IPS-NIHi7 (cell line): ENCODE measurements around the gene FLNA.

ENCODE experiments used
- DNase-seq: peaks from one replicate; pipeline ENCODE4 v3.0.0; 2012; ENCODE audit warnings: mixed read lengths; ENCODE audit errors: extremely low spot score

Gene FLNA

DNA sequence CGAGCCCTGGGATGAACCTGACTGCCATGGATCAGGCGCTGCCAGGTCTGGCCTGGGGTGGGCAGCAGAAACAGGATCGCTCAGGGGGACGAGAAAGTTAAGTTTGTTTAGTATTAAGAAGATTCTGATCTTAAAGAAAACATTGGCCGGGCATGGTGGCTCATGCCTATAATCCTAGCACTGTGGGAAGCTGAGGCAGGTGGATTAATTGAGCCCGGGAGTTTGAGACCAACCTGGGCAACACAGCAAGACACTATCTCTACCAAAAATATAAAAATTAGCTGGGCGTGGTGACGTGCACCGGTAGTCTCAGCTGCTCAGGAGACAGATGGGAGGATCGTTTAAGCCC lies 696 bp upstream of the FLNA start:
- DNase-seq = no peak

DNA sequence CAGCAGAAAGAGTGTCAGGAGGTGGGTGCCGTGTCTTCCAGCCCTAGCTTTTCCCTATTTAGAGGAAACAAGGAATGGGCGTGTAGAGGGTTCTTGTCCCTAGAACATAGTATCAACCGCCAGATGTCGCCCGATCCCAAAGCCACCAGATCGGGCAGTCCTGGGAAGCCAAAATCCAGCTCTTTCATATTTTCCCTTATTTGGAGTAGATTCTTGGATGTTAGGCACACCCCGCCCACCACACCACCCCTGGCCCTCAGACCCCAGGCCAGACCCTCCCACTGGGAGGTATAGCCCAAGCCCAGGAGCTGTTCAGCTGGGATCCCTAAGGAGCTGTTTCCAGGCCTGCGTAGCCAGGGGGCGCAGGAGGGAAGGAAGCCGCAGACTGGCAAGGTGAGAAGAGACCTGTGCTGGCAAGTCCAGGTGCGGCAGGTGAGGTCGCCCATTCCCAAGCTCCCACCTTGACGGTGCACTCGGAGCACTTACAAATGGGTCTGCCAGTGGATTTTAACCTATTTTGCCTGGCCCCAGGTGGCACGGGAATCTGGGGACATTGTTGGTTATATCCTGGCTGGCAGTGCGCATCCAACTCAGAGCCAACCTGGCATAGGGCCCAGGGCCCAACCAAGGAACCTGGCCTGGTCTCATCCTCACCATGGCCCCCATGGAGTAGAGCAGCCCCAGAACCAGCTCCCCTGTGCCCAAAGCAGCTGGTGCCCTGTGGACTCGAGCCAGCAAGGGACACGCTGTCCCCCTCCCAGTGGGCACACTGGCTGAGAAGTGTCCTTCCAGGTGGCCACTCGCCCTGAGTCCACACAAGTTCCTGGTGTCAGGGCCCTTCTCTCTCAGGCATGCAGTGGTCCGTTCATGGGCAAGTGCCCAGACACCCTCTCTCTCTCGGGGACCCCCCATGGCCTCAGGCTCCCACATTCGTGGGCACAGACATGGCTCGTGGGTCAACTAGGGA lies 811 bp downstream of the FLNA start:
- peak; percentile 55 for DNase-seq

DNA sequence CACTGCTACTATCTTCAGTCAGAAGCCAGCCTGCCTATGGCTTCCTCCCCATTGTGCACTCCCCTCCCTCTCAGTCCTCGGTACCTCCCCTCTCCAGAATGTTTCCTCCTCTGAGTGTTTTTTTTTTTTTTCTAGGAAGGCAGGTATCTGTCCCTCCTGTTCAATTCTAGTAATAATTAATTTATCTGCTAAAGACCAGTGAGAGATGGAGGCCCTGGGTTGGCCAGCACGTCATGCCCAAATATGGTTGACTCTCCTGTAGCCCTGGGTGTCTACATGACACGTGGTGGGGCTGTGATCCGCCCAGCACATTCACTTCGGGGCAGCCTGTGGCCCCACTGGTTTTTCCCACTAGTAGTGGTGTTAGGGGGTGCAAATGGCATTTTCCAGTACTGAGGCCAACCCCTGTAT lies 1.8 kb downstream of the FLNA start:
- no peak for DNase-seq

DNA sequence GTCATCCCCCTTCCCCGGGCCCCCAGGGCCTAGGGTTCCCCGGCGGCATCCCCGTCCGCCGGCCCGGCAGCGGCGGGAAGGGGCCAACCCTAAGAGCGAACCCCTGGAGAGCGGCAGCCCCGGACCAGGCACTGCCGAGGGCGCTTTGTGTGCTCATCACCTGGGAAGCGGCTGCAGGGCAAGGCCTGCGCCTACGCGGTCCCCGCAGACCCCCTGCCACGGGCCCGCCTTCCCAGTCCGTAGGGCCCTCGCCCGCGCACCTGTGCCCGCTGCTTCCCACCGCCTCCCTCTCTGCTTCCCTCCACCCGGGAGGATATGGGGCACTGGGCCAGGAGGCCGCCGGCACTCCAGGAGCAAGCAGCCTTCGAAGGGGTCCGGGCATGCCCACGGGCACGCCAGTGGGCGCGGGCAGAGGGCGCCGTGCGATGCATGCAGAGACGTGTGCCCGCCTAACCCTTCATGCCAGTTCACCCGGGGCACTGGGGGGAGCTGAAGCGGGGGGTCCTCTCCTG lies 2.6 kb downstream of the FLNA start:
- no peak for DNase-seq

DNA sequence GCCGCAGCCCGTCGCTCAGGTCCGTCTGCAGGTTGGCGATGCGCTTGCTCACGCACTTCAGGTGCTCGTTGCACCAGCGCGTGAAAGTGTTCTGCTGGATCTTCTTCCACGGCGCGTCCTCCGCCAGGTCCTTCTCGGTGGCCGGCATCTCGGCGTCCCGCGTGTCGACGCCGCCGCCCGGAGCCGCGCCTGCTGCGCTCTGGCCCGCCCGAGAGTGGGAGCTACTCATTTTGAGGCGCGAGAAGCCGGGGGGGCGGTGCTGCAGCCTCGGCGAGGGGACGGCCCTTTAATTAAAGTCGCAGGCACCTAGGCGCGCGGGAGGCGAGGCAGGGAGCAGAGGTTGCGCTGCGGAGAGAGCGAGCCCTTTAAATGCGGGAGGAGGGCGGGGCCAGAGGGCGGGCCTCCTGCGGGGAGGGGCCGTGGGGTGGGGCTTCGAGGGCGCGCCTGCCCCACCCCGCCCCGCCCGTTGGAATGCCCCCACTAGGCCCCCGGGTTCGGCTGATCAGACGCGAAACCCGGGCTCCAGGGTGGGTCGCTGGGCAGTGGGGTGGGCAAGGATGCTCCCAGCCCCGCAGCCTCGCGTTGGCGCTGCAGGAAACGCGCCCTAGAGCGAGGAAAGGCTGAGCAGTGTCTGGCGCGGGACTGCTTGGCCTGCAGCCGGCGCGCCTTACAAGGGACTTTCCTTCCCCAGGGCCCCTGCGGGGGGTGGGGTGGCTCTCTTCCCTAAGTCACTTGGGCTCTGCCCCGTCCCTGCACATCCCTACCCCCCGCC lies 3.2 kb downstream of the FLNA start:
- DNase-seq = peak; percentile 43

DNA sequence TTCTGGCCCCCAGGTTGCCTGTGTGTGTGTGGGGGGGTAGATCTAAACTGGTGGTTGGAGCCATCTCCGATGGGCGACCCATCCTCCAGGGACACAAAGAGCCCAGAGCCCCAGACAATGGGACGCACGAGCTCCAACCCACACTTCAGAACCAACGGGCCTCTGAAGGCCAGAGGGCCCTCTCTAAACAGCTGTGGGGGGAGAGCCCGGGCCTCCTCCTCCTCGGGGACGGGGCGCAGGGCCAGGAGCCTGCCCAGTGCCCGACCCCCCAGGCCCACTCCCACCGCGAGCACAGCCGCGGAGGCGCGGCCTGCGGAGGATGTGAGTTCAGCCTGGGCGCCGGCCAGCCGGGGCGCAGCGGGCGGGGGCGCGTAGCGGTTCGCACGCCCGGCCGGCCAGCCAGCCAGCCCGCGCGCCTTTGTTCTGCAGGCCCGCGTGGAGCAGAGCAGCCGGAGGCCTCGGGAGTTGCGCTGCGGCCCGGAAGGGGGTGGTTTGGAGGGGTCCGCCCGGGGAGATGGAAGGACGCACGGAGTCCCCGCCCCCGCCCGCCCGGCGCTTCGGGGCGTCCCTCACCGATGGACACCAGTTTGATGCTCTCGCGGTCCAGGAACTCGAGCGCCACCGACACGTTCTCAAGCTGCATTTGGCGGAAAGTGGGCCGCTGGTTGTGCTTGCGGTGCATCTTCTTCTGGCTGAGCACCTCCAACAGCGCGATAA lies 4.0 kb downstream of the FLNA start:
- DNase-seq = no peak

DNA sequence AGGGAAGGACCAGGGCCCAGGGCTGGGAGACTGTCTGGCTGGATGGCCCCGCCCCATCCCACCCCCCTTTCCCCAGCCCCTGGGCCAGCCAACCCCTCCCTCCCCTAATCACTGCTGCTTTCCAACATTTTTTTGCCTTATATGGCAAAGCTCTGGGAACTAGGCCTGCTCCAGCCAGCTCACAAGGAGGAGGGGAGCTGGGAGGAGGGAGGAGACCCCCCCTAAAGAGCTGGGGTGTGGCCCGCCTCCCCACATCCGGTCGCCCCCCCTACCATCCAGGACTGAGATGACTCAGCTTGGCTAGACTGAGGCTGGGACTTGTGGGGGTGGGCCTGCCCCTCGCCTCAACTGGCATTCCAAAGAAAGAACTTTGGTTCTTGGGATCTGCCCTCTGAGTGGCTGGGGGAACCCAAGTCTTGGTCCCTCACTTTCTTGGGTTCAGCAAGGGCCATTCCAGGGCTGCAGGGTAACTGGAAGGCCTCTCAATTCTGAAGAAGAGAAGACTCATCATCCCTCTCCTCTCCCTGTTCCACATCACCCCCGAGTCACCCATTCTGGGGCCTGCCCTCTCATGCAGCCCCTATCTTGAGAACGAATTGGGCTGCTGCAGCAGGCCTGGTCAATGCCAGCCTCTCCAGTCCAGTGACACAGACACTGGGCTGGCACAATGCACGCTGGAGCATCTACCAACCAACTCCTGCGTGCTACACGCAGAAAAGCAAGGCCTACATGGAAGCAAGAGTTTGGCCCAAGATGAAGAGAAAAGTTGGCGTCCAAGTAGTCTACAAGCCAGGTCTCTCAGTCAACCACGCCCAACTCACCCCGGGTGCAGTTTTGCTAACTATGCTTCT lies 4.8 kb downstream of the FLNA start:
- peak; percentile 59 for DNase-seq

DNA sequence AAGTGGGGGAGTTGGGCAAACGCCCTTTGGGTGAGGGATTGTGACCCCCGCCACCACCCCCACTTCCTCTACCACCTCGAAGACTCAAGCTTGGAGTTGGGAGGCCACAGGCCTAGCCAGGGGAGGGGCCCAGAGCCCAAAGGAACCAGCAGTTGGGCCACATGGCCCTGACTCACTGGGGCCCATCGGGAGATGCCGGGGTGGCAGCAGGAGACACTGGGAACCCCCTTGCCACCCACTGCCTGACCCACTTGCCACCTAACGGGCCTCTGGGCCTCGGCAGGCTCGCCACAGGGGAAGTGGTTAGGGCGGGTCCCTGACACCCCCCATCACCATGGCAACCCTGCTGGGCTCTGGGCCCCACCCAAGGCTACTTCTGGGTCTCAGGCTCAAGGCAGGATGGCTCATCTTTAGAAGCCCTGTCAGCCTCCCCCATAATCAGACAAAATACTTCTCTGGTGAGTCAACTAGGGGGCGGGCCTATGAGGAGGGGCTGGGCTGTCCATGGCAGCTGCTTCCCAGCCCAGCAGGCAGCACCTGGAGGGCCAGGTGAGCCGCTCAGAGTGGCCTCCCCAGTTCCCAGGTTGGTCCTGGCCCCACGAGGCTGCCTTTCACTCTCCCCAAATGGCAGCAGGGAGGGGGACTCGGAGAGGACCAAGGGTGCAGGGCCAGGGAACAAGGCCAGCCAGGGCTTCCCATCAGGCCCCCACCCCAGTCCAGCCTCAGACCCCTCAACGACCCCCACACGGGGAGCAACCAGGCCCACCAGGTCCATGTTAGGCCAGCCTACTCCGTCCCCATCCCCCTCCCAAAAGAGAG lies 5.6 kb downstream of the FLNA start:
- DNase-seq = no peak

DNA sequence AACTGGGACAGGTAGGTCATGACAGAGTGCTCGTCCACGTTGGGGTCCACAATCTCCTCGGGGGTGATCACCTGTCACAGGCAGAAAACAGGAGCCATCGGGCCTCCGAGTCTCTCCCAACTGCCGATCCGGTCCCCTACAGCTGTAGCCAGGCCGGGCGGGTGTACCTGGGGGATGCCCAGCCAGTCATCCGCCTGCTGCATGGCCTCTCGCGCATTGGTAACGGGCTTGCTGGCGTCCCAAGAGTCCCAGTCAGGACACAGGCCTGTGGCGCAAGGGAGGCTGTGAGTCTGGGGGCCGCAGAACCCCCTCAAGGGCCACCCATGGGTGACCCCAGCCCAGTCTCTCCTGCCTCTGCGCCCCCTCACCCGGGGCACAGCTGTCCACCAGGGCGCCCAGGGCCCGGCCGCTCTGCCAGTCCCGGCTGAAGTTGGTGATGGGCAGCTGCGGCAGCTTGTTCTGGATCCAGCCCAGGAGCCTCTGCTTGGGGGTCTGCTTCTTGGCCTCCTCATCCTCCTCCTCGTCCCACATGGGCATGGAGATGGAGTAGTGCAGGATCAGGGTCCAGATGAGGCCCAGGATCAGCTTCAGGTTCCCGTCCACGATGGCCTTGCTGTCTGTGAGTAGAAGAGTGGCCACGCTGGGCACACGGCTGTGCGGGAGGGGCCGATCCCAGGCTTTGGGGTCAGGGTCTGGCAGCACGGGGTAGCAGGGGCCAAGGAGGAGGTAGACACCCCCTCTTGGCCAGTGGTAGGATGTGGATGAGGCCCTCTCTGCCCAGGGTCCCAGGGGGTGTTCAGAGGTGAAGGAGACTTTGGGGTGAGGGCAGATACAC lies 6.7 kb downstream of the FLNA start:
- no peak for DNase-seq

DNA sequence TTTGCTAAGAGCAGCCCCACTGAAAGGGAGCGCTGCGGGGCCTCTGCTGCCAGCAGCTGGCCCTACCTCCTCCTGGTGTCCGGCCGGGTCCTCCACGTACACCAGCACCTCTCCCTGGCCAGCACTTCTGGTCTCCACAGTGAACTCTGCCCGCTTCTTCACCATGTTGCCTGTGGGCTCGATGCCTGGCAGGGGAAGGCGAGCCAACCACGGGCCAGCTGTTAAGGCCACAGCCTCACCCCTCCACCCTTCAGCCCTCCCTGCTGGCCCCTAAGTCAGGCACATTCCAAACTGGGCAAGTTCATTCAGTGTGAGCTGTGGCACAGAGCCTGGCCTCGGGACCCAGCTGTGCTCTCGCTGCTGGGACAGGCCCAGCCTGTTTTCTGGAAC lies 7.8 kb downstream of the FLNA start:
- no peak for DNase-seq

DNA sequence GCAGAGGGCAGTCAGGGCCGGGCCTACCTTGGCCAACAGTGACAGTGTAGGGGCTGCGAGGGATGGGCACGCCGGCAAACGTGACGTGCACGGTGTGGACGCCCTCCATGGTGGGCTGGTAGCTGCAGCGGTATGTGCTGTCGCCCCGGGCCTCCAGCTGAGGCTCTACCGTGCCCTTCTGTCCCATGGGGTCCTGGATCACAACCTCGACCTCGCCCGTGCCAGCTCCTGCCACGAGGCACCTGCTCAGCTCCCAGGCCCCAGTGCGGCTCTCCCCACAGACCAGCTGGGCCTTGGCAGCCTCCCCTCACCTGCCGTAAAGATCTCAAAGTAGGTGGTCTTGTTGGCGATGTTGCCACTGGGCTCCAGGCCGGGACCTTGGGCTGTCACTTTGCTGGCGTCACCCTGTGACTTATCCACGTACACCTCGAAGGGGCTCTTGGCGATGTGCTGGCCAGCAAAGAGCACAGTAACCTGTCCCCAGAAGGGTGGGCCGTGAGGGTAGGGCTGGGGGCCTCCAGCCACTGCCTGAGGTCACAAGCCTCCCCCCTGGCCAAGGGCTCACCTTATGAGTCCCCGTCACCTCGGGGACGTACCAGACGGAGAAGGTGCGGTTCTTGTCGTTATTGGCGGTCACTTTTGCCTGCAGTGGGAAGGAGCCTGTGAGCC lies 8.3 kb downstream of the FLNA start:
- DNase-seq = no peak

DNA sequence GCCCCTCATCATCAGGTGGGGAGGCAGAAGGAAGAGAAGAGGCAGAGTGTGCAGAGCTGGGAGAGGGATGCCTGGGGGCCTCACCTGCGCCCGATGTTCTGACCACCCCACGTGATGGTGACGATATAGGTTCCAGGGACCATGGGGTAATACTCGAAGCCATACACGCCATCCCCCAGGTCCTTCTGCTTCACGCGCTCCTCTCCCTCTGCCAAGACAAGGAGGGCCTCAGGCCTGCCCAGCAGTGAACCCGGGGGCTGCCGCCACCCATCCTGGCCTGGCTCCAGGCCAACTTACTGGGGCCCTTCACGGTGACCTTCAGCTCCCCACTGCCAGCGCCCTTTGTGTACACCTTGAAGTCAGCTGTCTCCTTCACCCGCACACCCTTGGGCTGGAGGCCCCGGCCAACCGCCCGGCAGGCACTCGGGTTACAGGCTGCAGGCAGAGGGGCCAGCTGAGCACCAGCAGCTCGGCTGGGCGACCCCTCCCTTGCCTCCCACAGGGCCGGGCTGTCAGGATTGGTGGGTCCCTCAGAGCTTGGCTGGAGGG lies 9.3 kb downstream of the FLNA start:
- no peak for DNase-seq

DNA sequence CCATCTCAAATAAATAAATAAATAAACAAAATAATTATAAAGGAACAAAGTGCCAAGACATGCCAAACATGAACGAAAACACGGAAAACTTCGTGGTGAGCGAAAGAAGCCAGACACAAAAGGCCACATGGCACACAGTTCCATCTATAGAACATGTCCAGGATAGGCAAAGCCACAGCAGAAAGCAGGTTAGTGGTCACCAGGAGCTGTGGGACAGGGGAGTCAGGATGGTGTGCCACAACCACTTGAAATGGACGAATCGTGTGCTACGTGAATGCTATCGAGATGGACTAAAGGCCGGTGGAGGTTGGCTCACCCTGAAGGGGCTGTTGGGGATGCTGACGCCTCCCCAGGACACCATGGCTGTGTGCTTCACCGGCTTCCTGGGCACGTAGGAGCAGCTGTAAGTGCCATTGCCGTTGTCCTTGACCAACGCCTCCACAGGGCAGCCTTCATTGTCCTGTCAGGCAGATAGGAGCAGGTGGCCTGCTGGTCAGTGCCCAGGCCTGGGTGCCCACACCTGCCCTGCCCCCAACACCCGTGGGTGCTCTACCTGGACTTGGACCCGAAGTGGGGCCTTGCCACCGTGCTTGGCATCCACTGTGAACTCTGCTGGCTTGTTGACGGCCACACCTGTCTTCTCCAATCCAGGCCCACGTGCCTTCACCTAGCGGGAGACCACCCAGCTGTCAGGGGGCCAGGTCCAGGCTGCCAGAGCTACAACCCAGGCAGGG lies 10.6 kb downstream of the FLNA start:
- DNase-seq = no peak

DNA sequence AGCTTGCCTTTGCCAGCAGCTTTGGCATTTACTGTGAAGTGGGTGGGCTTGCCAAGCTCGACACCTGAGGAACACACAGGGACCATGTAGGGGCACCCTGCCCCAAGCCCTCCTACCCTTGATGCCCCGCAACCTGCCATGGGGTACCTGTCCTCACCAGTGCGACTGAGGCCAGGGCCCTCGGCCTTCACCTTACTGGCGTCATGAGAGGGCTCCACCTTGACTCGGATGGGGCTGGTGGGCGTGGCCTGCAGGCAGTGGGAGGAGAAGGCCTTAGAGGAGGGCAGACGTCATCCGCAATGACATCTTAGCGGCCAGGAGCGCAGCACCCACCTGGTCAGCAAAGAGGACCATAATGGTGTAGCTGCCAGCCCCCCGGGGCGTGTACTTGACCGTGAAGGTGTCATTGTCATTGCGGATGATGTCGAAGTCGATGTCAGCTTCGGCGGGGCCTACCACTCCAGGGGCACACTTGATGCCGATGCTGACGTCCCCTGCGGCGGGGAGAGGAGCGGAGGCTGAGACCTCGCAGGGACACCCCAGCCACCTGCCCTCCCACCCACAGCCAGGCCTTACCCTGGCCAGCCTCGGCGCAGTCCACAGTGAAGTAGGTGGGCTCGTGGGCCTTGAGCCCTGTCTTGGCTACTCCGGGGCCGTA lies 12.2 kb downstream of the FLNA start:
- no peak for DNase-seq

DNA sequence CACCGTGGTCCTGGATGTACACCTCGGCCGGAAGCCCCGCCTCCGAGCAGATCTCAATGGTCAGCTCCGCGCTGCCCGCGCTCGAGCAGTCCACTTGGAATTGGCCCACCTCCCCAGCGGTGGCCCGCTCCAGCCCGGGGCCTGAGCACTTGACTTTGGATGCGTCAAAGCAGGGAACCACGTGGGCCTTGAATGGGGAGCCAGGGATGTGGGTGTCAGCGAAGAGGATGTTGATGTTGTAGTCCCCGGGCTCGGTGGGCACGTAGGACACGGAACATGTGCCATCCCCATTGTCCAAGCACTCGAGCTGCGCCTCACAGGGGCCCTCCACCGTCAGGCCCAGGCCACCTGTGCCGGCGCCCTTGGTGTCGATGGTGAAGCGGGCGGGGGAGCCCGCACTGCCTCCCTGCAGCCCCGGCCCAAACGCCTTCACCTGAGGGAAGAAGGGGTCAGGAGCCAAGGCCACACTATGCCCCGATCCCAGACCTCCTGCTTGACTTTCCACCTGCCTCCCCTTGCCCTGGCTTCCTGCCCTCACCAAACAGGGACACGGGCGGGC lies 14.2 kb downstream of the FLNA start:
- DNase-seq = no peak

DNA sequence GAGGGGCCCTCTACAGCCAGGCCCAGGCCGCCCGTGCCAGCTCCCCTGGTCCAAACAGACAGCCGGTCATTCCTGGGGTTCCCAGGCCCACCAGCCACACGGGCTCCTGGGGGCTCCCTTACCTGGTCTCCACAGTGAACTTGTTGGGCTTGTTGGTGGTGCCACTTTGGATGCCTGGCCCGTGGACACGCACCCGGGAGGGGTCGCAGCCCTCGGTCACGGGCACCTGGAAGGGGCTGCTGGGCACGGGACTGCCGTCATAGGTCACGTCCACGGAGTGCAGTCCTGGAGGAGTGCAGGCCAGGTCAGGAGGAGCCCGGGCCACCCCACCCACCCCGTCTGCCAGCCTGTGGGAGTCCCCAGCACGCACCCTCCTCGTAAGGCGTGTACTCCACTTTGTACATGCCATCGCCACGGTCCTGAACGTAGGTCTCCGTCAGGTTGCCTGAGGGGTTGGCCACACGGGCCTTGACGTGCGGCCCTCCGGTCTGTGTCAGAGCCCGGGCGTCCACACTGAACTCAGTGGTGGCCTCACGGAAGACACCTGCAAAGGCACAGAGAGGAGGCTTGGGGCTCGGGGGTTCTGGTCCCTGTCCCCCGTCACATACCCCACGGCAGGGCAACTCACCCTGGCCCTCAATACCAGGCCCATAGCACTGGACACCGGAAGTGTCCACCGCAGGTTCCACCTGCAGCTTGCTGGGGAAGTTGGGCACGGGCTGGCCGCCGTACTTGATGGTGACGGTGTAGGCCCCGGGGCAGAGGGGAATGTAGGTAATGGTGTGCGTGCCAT lies 14.9 kb downstream of the FLNA start:
- DNase-seq = no peak
